T-helper 17 cell (primary cell): ENCODE data around the gene NAIF1. TPM values are rescaled to one million over a fixed set of nuclear protein-coding genes. Genes with fewer than 3 reads are reported as not detected.
"Not testable (repeated sequence)": the region's sequence is repeated elsewhere in the genome, so short reads cannot be mapped to it uniquely, and the experiment has no call there.

Experiments used
- ATAC-seq: fragments of 150-1000 bp; cut with Tn5 transposase; 2 replicates; pipeline ENCODE4 v1.10.0; 2021; ENCODE audit warnings: mild to moderate bottlenecking, moderate library complexity
- DNase-seq, 3 donors: peaks; one replicate each; pipeline versions ENCODE4 v3.0.0 to v3.0.0-alpha.2; 2020 to 2021
- H3K9me3 ChIP-seq: one replicate; pipeline ENCODE4 v1.7.0; 2013; ENCODE audit warnings: low read length, mild to moderate bottlenecking; ENCODE audit not compliant: control insufficient read depth, poor library complexity, severe bottlenecking
- H3K27ac Mint-ChIP-seq: one replicate; pipeline ENCODE4 v1.8.0; 2022; ENCODE audit warnings: mild to moderate bottlenecking, moderate library complexity, mixed read lengths
- H3K27me3 Mint-ChIP-seq: one replicate; pipeline ENCODE4 v1.8.0; 2022; ENCODE audit warnings: mixed read lengths
- H3K36me3 Mint-ChIP-seq: one replicate; pipeline ENCODE4 v1.8.0; 2022; ENCODE audit warnings: low read depth, mixed read lengths
- H3K4me1 Mint-ChIP-seq: one replicate; pipeline ENCODE4 v1.8.0; 2022; ENCODE audit warnings: mild to moderate bottlenecking, mixed read lengths
- H3K4me3 Mint-ChIP-seq: one replicate; pipeline ENCODE4 v1.8.0; 2022; ENCODE audit warnings: mild to moderate bottlenecking, moderate library complexity, mixed read lengths
- total RNA-seq, 4 donors: library from RNA in 2 of 4; stranded (reverse) in 2 of 4; gene quantifications; one replicate each; pipeline ENCODE4 v1.2.3 and lab custom pipeline; 2022 to 2026

The NAIF1 gene
- total RNA-seq, 2 donors from 2014 or later = 11.6 to 15.2 TPM

DNA sequence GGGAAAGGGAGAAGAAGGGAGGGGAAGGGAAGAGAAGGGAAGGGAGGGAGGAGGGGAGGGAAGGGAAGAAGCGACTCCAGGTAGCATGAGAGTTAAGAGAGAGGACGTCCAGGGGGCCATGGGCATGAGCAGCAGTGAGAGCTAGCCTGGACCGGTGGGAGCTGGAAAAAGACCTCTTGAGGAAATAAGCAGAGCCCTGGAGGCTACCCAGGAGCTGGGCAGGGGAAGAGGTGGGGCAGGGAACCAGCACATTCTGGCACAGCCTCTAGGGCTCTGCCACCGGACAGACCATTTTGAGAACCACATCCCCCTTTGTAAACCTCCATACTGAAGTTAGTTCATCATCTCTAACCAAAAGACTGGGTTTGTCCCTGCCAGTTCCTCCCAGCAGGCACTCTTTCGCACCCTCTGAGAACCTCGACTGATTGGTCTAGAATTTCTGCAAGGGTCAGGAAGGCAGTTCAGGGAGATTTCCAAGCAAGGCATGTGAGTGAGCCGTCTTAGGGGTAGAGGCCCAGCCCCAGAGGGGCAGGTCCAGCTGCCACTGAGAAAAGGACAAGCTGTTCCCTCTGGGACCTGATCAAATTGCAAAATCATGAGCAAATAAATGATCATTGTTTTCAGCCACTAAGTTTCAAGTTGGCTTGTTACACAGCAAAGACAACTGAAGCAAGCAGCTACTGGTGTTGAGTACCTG lies 11.6 kb downstream of the NAIF1 start:
- Mint-ChIP-seq H3K36me3 (no peaks in the 10 kb centered on the region), H3K4me1 (peaks cover 7% of the 10 kb centered on the region), H3K27me3 (no peaks in the 10 kb centered on the region), H3K27ac (no peak overlapping the region), H3K4me3 (no peak overlapping the region)
- ATAC-seq = no peak
- no peaks in the 10 kb centered on the region for H3K9me3 ChIP-seq
- DNase-seq = no peak

GRCh38 chr9:128054087-128054486 lies 13.0 kb downstream of the NAIF1 start:
- no peak for DNase-seq
- Mint-ChIP-seq H3K4me3 (no peak overlapping the region), H3K27me3 (no peaks in the 10 kb centered on the region), H3K4me1 (peaks cover 7% of the 10 kb centered on the region), H3K36me3 (no peaks in the 10 kb centered on the region), H3K27ac (peak overlapping the region; percentile 76)
- H3K9me3 ChIP-seq = no peaks in the 10 kb centered on the region
- ATAC-seq = no peak

- ATAC-seq (peak; percentile 23), DNase-seq (no peak)
- no peaks in the 10 kb centered on the region for H3K9me3 ChIP-seq
- Mint-ChIP-seq H3K27me3 (no peaks in the 10 kb centered on the region), H3K27ac (peak overlapping the region; percentile 76), H3K4me1 (peaks cover 8% of the 10 kb centered on the region), H3K4me3 (no peak overlapping the region), H3K36me3 (no peaks in the 10 kb centered on the region)
These were observed 13.6 kb downstream of the NAIF1 start for GRCh38 chr9:128053560-128053959.

GRCh38 chr9:128051932-128052709 lies 15.0 kb downstream of the NAIF1 start:
- ATAC-seq (peak; percentile 27), DNase-seq (no peak)
- peaks cover 8% of the 10 kb centered on the region for H3K4me1 Mint-ChIP-seq
- no peak overlapping the region for H3K4me3 Mint-ChIP-seq
- no peaks in the 10 kb centered on the region for H3K9me3 ChIP-seq
- H3K27me3 Mint-ChIP-seq = no peaks in the 10 kb centered on the region
- no peaks in the 10 kb centered on the region for H3K36me3 Mint-ChIP-seq
- H3K27ac Mint-ChIP-seq = no peak overlapping the region

GRCh38 chr9:128049843-128050242 lies 17.3 kb downstream of the NAIF1 start:
- Mint-ChIP-seq H3K36me3 (no peaks in the 10 kb centered on the region), H3K4me1 (peaks cover 8% of the 10 kb centered on the region), H3K27ac (no peak overlapping the region), H3K4me3 (no peak overlapping the region), H3K27me3 (no peaks in the 10 kb centered on the region)
- H3K9me3 ChIP-seq = no peaks in the 10 kb centered on the region
- ATAC-seq = no peak
- DNase-seq = no peak

DNA sequence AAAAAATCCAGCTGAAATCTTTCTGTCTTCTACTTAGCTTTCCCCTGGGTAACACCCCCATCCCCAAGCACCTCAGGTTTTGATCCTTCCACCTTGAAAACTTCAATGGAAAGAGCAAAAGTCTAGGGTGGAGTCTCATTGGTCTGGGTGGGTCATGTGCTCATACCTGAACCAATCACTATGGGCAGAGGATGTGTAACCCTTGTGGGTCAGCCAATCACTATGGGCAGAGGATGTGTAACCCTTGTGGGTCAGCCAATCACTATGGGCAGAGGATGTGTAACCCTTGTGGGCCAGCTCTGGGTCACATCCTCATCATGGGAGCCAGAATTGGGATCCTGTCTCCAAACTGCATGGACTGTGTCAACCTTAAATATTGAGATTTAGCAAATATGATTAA lies 18.5 kb downstream of the NAIF1 start:
- ATAC-seq = peak; percentile 66
- H3K9me3 ChIP-seq = no peaks in the 10 kb centered on the region
- no peak overlapping the region for H3K27ac Mint-ChIP-seq
- H3K27me3 Mint-ChIP-seq = no peaks in the 10 kb centered on the region
- H3K4me1 Mint-ChIP-seq = peaks cover 4% of the 10 kb centered on the region
- DNase-seq = no peak
- H3K4me3 Mint-ChIP-seq = no peak overlapping the region
- H3K36me3 Mint-ChIP-seq = no peaks in the 10 kb centered on the region

DNA sequence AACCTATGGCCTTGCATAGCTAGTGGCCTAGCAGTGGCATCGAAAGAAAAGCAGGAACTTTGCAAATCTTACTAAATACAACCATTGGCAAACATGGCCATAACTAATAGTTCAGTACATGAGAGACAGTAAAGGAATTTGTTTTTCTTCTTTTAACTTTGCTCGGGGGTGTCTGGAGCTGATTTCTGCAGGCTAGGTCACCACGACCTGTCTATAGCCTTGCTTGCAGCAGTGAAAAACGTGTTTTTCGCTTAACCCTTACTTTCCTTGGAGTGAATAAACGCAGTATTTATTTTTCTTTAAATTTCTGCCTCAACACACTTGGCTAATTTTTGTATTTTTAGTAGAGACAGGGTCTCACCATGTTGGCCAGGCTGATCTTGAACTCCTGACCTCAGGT lies 19.9 kb downstream of the NAIF1 start:
- DNase-seq (no peak), ATAC-seq (no peak)
- no peak overlapping the region for H3K27ac Mint-ChIP-seq
- peaks cover 2% of the 10 kb centered on the region for H3K4me1 Mint-ChIP-seq
- H3K27me3 Mint-ChIP-seq = peaks cover under 1% of the 10 kb centered on the region
- no peak overlapping the region for H3K4me3 Mint-ChIP-seq
- H3K9me3 ChIP-seq = no peaks in the 10 kb centered on the region
- H3K36me3 Mint-ChIP-seq = no peaks in the 10 kb centered on the region

DNA sequence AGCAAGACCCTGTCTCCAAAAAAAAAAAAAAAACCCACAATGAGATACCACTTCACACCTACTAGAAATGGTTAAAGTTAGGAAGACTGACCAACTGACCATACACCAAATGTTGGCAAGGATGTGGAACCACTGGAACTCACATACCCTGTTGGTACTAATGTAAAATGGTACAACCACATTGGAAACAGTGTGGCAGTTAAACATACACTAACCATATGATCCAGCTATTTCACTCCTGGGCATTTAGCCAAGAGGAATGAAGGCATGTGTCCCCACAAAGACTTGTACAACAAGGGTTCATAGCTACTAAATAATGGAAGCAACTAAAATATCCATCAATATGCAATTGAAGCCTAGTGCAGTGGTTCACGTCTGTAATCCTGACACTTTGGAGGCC lies 21.3 kb downstream of the NAIF1 start:
- ATAC-seq (no peak), DNase-seq (no peak)
- Mint-ChIP-seq H3K27ac (no peak overlapping the region), H3K36me3 (peaks cover 5% of the 10 kb centered on the region), H3K27me3 (peaks cover 5% of the 10 kb centered on the region), H3K4me3 (no peak overlapping the region), H3K4me1 (peaks cover 8% of the 10 kb centered on the region)
- H3K9me3 ChIP-seq = no peaks in the 10 kb centered on the region

GRCh38 chr9:128045409-128045808 lies 21.7 kb downstream of the NAIF1 start:
- ATAC-seq, H3K4me3 Mint-ChIP-seq, H3K27me3 Mint-ChIP-seq: not testable (repeated sequence)

DNA sequence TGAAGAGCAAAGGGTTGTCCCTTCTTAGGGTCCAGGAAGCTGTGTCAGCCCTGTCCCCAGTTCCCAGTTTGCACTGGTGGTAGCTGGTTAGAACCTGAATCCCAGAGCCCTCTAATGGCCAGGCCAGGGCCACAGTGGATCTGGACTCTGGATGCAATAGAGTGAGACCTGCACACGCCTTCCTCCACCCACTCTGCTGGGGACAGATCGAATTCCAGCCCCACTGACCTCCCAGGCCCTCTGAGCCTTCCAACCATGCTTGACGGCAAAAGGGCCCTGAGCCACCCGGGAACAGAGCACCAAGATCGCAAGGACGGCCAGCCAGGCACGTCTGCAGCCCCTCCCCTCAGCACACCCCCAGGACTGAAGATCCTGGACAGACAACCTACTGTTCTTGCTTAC lies 23.7 kb downstream of the NAIF1 start:
- Mint-ChIP-seq H3K27me3 (peaks cover 5% of the 10 kb centered on the region), H3K4me3 (no peak overlapping the region), H3K36me3 (peaks cover 5% of the 10 kb centered on the region), H3K27ac (no peak overlapping the region), H3K4me1 (peaks cover 6% of the 10 kb centered on the region)
- ATAC-seq = no peak
- no peak for DNase-seq
- no peaks in the 10 kb centered on the region for H3K9me3 ChIP-seq

More at GRCh38 chr9:128045409-128045808, 21.7 kb downstream of the NAIF1 start:
- not testable (repeated sequence) for H3K27ac Mint-ChIP-seq, H3K4me1 Mint-ChIP-seq, DNase-seq, H3K36me3 Mint-ChIP-seq, H3K9me3 ChIP-seq

- Mint-ChIP-seq H3K4me3 (no peak overlapping the region), H3K4me1 (peaks cover 6% of the 10 kb centered on the region), H3K36me3 (peaks cover 5% of the 10 kb centered on the region), H3K27me3 (peaks cover 5% of the 10 kb centered on the region), H3K27ac (peak overlapping the region; percentile 93)
- no peaks in the 10 kb centered on the region for H3K9me3 ChIP-seq
- ATAC-seq = no peak
- no peak for DNase-seq
These were observed 25.1 kb downstream of the NAIF1 start for GRCh38 chr9:128042043-128042442.

DNA sequence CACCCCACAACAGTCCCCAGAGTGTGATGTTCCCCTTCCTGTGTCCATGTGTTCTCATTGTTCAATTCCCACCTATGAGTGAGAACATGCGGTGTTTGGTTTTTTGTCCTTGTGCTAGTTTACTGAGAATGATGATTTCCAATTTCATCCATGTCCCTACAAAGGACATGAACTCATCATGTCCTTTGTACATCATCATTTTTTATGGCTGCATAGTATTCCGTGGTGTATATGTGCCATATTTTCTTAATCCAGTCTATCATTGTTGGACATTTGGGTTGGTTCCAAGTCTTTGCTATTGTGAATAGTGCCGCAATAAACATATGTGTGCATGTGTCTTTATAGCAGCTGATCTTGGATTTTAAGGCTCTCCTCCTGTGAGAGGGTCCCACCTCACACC lies 26.3 kb downstream of the NAIF1 start:
- ATAC-seq, DNase-seq, H3K36me3 Mint-ChIP-seq, H3K9me3 ChIP-seq, H3K4me3 Mint-ChIP-seq, H3K27me3 Mint-ChIP-seq, H3K4me1 Mint-ChIP-seq: not testable (repeated sequence)
- H3K27ac Mint-ChIP-seq = peak overlapping the region; percentile 93

DNA sequence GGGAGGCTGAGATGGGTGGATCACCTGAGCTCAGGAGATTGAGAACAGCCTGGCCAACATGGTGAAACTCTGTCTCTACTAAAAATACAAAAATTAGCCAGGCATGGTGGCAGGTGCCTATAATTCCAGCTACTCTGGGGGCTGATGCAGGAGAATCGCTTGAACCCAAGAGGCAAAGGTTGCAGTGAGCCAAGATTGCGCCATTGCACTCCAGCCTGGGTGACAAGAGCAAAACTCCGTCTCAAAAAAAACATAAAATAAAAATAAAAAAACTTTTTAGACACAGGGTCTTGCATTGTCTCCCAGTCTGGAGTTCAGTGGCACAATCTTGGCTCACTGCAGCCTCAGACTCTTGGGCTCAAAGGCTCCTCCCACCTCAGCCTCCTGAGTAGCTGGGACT lies 30.6 kb downstream of the NAIF1 start:
- not testable (repeated sequence) for ATAC-seq, DNase-seq, H3K4me3 Mint-ChIP-seq, H3K36me3 Mint-ChIP-seq, H3K27ac Mint-ChIP-seq, H3K27me3 Mint-ChIP-seq, H3K9me3 ChIP-seq
- peaks cover 14% of the 10 kb centered on the region for H3K4me1 Mint-ChIP-seq
